G401.6 (cell line): ENCODE results near the gene ARNT2.
A peak's percentile ranks its signal among the peaks of the same experiment; 100 is the strongest.

Experiments used
- FAIRE-seq: peaks from 2 replicates; lab custom pipeline; 2012; peaks lifted over from hg19 to GRCh38; lab: Jason Lieb, UNC

Gene ARNT2

DNA sequence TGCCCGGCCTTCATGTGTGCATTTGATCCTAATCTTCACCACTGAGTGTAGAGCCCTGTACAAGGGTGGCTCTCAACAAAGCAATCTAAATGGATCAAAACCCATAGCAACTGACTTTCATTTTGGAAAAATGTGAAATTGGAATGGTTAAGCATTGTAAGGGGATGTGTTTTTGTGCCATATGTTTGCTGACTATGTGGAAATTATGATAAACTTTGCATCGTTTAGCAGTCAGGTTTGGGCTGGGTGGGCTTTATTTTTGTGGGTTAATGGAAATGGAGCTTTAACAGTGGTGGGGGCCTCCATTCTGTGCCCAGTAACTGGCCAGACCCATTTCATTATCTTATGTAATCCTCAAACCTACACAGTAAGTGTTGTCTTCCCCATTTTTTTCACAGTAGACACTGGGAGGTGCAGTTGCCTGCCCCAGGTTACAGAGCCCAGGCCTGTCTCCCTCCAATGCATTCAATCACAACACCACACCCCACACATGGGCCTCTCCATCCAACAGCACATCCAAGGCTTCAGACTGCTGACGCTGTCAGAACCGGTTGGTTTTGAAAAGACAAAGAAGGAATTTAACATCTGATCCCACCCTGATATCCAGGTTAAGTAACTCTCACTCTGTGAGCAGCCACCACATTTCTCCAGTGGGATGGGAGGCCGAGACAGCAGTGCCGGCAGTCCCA is 154.6 kb downstream of the ARNT2 start:
- no peak for FAIRE-seq

DNA sequence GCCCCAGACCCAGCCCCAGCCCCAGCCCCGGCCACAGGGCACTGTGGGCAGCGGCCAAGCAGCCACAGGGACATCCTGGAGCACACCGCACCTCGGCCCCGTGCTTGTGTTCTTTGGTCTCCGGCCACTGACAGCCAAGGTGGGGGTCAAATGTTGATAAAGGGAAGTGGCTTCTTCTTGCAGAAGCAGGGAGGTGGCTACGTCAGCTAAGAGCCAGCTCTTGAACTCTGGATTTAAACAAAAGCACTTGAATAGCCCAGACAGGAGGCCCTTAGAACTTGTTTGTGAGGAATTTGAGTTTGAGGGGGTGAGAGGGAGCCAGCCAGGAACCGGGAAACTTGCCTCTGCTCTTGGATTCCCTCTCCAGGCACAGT is 155.1 kb downstream of the ARNT2 start:
- no peak for FAIRE-seq

DNA sequence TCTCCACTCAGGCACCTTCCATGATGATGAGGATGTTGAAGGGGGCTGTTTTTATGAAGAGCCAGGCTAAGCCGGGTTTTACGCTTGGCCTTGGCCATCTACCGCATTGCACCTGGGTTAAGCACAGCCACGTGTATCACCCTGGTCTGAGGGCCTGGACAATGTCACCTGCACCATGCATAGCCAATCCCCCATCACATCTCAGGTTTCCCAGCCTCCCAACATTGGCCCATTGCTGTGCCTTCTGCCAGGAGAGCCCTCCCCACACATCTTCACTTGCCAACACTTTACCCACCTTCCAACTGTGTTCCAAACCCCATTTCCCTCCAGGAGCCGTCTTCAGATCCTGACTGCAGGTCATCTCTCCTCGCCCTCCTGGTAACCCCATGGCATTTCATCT is 155.6 kb downstream of the ARNT2 start:
- no peak for FAIRE-seq

GRCh38 chr15:80560601-80561400 is 156.6 kb downstream of the ARNT2 start:
- FAIRE-seq = no peak

- no peak for FAIRE-seq
These were observed 157.3 kb downstream of the ARNT2 start for GRCh38 chr15:80561500-80561899.

DNA sequence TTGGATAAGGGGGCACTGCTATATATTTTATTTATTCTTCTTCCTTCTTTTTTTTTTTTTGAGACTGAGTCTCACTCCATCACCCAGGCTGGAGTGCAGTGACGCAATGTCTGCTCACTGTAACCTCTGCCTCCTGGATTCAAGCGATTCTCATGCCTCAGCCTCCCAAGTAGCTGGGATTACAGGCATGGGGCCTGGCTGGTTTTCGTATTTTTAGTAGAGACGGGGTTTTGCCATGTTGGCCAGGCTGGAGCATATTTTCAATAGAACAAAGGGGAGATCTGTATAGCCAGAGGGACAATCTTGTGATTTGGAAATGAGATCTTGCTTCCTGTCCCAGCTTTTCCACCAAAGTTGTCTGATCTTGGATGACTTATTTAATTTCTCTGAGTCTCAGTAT is 157.9 kb downstream of the ARNT2 start:
- FAIRE-seq = no peak

GRCh38 chr15:80562846-80563245 is 158.7 kb downstream of the ARNT2 start:
- FAIRE-seq = no peak

GRCh38 chr15:80563372-80563997 is 159.3 kb downstream of the ARNT2 start:
- FAIRE-seq = no peak

GRCh38 chr15:80564056-80564455 is 159.9 kb downstream of the ARNT2 start:
- FAIRE-seq = no peak

DNA sequence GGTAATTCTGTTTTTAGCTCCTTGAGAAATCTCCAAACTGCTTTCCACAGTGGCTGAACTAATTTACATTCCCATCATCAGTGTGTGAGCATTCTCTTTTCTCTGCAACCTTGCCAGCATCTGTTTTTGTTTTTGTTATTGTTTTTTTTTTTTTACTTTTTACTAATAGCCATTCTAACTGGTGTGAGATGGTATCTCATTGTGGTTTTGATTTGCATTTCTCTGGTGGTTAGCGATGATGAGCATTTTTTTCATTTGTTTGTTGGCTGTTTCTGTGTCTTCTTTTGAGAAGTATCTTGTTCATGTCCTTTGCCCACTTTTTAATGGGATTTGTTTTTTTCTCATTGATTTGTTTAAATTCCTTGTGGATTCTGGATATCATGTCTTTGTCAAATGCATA is 161.2 kb downstream of the ARNT2 start:
- FAIRE-seq = no peak

GRCh38 chr15:80565988-80566387 is 161.8 kb downstream of the ARNT2 start:
- no peak for FAIRE-seq

- FAIRE-seq = peak; percentile 36
These were observed 163.6 kb downstream of the ARNT2 start for GRCh38 chr15:80567721-80568157.

GRCh38 chr15:80568298-80568697 is 164.1 kb downstream of the ARNT2 start:
- no peak for FAIRE-seq

GRCh38 chr15:80568876-80569605 is 164.9 kb downstream of the ARNT2 start:
- no peak for FAIRE-seq

DNA sequence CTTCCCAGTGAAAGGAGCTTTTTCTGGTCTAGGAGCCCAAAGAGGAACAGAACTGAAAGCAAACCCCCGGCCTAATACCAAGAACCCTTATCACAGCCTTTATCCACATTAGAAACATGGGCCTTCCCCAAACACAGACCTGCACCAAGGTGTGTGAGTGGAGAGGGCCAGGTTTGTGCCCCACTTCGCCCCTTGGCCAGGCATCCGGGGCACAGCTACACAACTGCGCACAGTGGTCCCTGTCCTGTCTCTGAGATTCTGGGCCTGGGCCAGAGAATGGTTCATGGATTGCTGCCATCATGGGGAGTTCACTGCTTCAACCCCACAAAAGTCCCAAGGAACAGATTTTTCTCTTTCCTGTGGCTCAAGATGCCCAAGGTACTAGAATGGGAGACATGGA is 165.5 kb downstream of the ARNT2 start:
- FAIRE-seq = no peak

DNA sequence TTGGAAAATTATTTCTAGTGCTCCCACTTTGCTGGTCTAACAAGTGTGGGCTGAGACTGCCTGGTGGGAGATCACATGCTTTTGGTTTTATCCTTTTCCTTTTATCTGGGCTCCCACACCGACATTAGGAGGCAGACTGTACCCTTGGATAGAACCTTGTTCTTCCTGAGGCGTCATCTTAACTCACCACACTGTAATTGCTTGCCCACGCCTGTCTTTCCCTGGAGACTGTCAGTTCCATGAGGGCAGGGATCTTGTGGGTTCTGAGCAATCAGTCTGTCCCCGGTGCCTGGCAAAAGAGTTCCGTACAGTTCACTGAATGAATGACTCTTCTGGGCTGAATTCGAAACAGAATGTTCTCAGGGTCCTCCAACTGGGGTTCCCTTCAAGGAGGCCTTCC is 166.4 kb downstream of the ARNT2 start:
- no peak for FAIRE-seq

GRCh38 chr15:80572337-80572736 is 168.2 kb downstream of the ARNT2 start:
- no peak for FAIRE-seq

DNA sequence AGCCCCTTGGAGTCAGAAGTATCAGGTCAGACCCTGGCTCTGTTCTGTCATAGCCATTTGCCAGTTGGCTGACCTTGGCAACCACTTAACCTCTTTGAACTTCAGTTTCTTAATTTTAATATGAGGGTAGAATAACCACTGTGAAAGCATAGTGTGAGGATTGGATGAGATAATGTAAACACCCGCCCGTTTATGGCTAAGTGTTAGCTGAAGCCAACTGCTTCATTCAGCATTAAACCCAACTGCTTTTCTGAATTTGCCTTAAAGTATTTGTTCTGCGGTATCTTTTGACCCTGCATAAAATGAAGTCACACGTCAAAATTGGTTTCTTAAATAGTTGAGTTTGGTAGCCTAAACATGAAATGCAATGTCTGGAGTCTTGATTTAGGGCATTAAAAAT is 169.4 kb downstream of the ARNT2 start:
- no peak for FAIRE-seq

DNA sequence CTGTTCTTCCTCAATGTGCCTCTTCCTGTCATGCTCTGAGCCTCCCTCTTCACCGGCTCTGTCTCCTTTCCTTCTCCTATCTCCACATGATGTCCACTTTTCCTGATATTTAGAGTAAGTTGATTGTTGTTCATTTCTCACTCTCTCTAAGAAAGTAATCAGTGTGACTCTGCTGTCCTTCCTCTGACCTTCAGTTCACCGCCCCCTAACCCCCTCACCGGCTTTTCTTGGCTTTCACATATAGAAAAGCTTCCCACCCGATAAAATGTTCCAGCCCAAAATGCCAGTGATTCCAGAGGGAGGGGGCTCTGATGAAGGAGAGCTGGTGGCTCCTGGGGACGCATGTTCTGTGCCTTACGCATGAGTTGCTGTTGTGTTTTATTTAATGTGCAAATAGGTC is 170.4 kb downstream of the ARNT2 start:
- no peak for FAIRE-seq

GRCh38 chr15:80576519-80577090 is 172.4 kb downstream of the ARNT2 start:
- FAIRE-seq = no peak

- no peak for FAIRE-seq
These were observed 173.5 kb downstream of the ARNT2 start for GRCh38 chr15:80577552-80578205.

GRCh38 chr15:80578206-80578595 is 174.0 kb downstream of the ARNT2 start:
- FAIRE-seq = no peak
